IPS-15b (cell line): ENCODE data around the gene MTRF1.

Experiments
- H3K27me3 ChIP-seq: one replicate; pipeline ENCODE4 v1.6.1; 2013; ENCODE audit warnings: low read length; ENCODE audit not compliant: control insufficient read depth, insufficient read depth
- H3K36me3 ChIP-seq: one replicate; pipeline ENCODE4 v1.6.1; 2013; ENCODE audit warnings: low read length; ENCODE audit not compliant: control insufficient read depth, insufficient read depth
- H3K4me1 ChIP-seq: one replicate; pipeline ENCODE4 v1.6.1; 2013; ENCODE audit warnings: mild to moderate bottlenecking, low read length; ENCODE audit not compliant: control insufficient read depth, insufficient read depth
- H3K4me3 ChIP-seq: one replicate; pipeline ENCODE4 v1.5.1; 2013; ENCODE audit warnings: low read depth, low read length
- H3K9ac ChIP-seq: one replicate; pipeline ENCODE4 v1.6.1; 2013; ENCODE audit warnings: low read depth, mild to moderate bottlenecking, low read length
- H3K9me3 ChIP-seq: one replicate; pipeline ENCODE4 v1.6.1; 2013; ENCODE audit warnings: mild to moderate bottlenecking, low read length; ENCODE audit not compliant: control insufficient read depth, insufficient read depth

MTRF1 gene

GRCh38 chr13:41263261-41263971 lies at the start of gene MTRF1:
Gene MTRF1 (minus strand): TSS chr13:41263576. CDS start chr13:41260907, 2,669 bp downstream.
- H3K4me3 ChIP-seq = peak within 1 kb of the TSS; percentile 87
- H3K9ac ChIP-seq = peak within 1 kb of the TSS; percentile 77
- peaks cover 3% of the 10 kb centered on the region for H3K36me3 ChIP-seq
- peaks cover 2% of the 10 kb centered on the region for H3K9me3 ChIP-seq
- H3K27me3 ChIP-seq = no peaks in the 10 kb centered on the region
- H3K4me1 ChIP-seq = no peaks in the 10 kb centered on the region

GRCh38 chr13:41313117-41313516 lies 49.7 kb upstream of the MTRF1 start:
- H3K4me3 ChIP-seq = peak overlapping the region; percentile 94
- H3K36me3 ChIP-seq = no peaks in the 10 kb centered on the region
- no peaks in the 10 kb centered on the region for H3K27me3 ChIP-seq
- H3K9ac ChIP-seq = no peak overlapping the region
- peaks cover 6% of the 10 kb centered on the region for H3K4me1 ChIP-seq
- H3K9me3 ChIP-seq = no peaks in the 10 kb centered on the region

GRCh38 chr13:41312176-41312500 lies 48.8 kb upstream of the MTRF1 start:
- Histone ChIP-seq H3K27me3 (no peaks in the 10 kb centered on the region), H3K9me3 (no peaks in the 10 kb centered on the region), H3K36me3 (no peaks in the 10 kb centered on the region), H3K4me1 (peaks cover 6% of the 10 kb centered on the region), H3K9ac (peak overlapping the region; percentile 93), H3K4me3 (peak overlapping the region; percentile 94)

DNA sequence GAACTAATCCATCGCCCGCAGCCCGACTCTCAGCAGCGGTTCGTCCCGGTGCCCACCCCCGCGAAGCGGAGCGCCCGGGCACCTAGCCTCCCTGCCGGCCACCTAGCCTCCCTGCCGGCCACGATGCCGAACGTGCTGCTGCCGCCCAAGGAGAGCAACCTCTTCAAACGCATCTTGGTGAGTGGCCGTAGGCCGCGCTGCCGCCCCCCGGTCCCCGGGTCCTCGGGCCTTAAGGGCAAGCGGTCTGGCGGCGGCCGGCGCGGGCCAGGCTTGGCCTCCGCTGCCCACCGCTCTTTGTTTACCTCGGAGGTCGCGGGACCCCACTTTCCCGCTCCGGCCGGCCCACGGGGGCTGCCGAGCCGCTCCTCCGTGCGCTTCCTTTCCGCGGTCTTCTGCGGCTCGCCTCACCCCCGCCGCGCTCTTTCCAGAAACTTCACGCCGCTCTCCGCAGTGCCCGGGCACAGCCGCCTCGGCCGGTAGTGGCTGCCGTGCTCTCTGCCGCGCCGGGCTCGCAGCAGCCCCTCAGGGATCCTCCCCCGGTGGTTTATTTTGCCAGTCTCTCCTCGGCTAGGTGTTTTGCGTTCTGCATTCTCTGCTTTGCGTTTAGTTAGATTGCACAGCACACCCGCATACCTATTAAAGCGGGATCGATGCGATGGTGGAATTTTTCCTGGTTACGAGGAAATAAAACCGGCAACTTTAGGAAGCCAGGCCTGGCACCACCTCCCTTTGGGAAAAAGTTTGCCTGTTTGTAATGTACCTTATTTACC lies 48.2 kb upstream of the MTRF1 start:
- no peaks in the 10 kb centered on the region for H3K36me3 ChIP-seq
- peak overlapping the region; percentile 93 for H3K9ac ChIP-seq
- H3K27me3 ChIP-seq = no peaks in the 10 kb centered on the region
- H3K9me3 ChIP-seq = no peaks in the 10 kb centered on the region
- H3K4me1 ChIP-seq = peaks cover 6% of the 10 kb centered on the region
- H3K4me3 ChIP-seq = peak overlapping the region; percentile 94

- no peaks in the 10 kb centered on the region for H3K27me3 ChIP-seq
- no peaks in the 10 kb centered on the region for H3K9me3 ChIP-seq
- no peaks in the 10 kb centered on the region for H3K36me3 ChIP-seq
- peak within 1 kb of the TSS; percentile 94 for H3K4me3 ChIP-seq
- peaks cover 6% of the 10 kb centered on the region for H3K4me1 ChIP-seq
- H3K9ac ChIP-seq = peak within 1 kb of the TSS; percentile 93
Measured at GRCh38 chr13:41310963-41311405, 47.6 kb upstream of the MTRF1 start, which contains the start of gene NAA16. Gene NAA16 (plus strand): TSS chr13:41311267. CDS start chr13:41311529, 262 bp downstream.

GRCh38 chr13:41307884-41308640 lies 44.7 kb upstream of the MTRF1 start:
- Histone ChIP-seq H3K4me3 (no peak overlapping the region), H3K9me3 (no peaks in the 10 kb centered on the region), H3K4me1 (no peaks in the 10 kb centered on the region), H3K27me3 (no peaks in the 10 kb centered on the region), H3K36me3 (no peaks in the 10 kb centered on the region), H3K9ac (no peak overlapping the region)

- no peaks in the 10 kb centered on the region for H3K27me3 ChIP-seq
- H3K36me3 ChIP-seq = no peaks in the 10 kb centered on the region
- H3K9ac ChIP-seq = no peak overlapping the region
- H3K4me1 ChIP-seq = no peaks in the 10 kb centered on the region
- no peaks in the 10 kb centered on the region for H3K9me3 ChIP-seq
- no peak overlapping the region for H3K4me3 ChIP-seq
Measured at GRCh38 chr13:41306271-41307145, 43.1 kb upstream of the MTRF1 start.

- Histone ChIP-seq H3K9ac (no peak overlapping the region), H3K9me3 (no peaks in the 10 kb centered on the region), H3K27me3 (no peaks in the 10 kb centered on the region), H3K4me3 (no peak overlapping the region), H3K36me3 (no peaks in the 10 kb centered on the region), H3K4me1 (no peaks in the 10 kb centered on the region)
Measured at GRCh38 chr13:41304551-41304950, 41.2 kb upstream of the MTRF1 start.

- Histone ChIP-seq H3K4me3 (no peak overlapping the region), H3K9ac (no peak overlapping the region), H3K9me3 (no peaks in the 10 kb centered on the region), H3K36me3 (no peaks in the 10 kb centered on the region), H3K27me3 (no peaks in the 10 kb centered on the region), H3K4me1 (no peaks in the 10 kb centered on the region)
Measured at GRCh38 chr13:41302743-41303142, 39.4 kb upstream of the MTRF1 start.

- no peaks in the 10 kb centered on the region for H3K4me1 ChIP-seq
- H3K4me3 ChIP-seq = no peak overlapping the region
- H3K9me3 ChIP-seq = no peaks in the 10 kb centered on the region
- no peaks in the 10 kb centered on the region for H3K27me3 ChIP-seq
- no peak overlapping the region for H3K9ac ChIP-seq
- no peaks in the 10 kb centered on the region for H3K36me3 ChIP-seq
Measured at GRCh38 chr13:41299316-41300094, 36.1 kb upstream of the MTRF1 start.
